Measurements from ENCODE around the gene MAPKAP1.
A peak's percentile ranks its signal among the peaks of the same experiment; 100 is the strongest.

MAPKAP1 gene

GRCh38 chr9:125706651-125707471, at the start of gene MAPKAP1:
MAPKAP1 (minus strand) TSS chr9:125707208; CDS start chr9:125672574, 34,634 bp downstream.
- peak; percentile 92 to 95 for DNase-seq

- DNase-seq: no peak
These were observed 49.5 kb upstream of the MAPKAP1 start for GRCh38 chr9:125756518-125756917.

- no peak for DNase-seq
These were observed 48.3 kb upstream of the MAPKAP1 start for GRCh38 chr9:125755340-125755739.

- no peak for DNase-seq
These were observed 47.1 kb upstream of the MAPKAP1 start for GRCh38 chr9:125754096-125754495.

GRCh38 chr9:125752070-125752628, 45.1 kb upstream of the MAPKAP1 start:
- DNase-seq: no peak

- DNase-seq: no peak
These were observed 43.6 kb upstream of the MAPKAP1 start for GRCh38 chr9:125750627-125751011.

GRCh38 chr9:125749951-125750626, 43.1 kb upstream of the MAPKAP1 start:
- no peak for DNase-seq

- DNase-seq: no peak
These were observed 42.4 kb upstream of the MAPKAP1 start for GRCh38 chr9:125749287-125749935.

- DNase-seq: peak in 1 of 2 donors; percentile 20
These were observed 41.6 kb upstream of the MAPKAP1 start for GRCh38 chr9:125748446-125749099.

- DNase-seq: peak in 1 of 2 donors; percentile 31
These were observed 40.9 kb upstream of the MAPKAP1 start for GRCh38 chr9:125747765-125748445.

- DNase-seq: peak; percentile 54 to 59
These were observed 40.2 kb upstream of the MAPKAP1 start, which contains the start of gene PBX3 for GRCh38 chr9:125747053-125747764. PBX3 (plus strand) TSS chr9:125747373.

- no peak for DNase-seq
These were observed 39.7 kb upstream of the MAPKAP1 start for GRCh38 chr9:125746774-125747052.

- DNase-seq: peak; percentile 96
These were observed 39.2 kb upstream of the MAPKAP1 start for GRCh38 chr9:125746017-125746773.

- DNase-seq: no peak
These were observed 38.6 kb upstream of the MAPKAP1 start for GRCh38 chr9:125745682-125746016.

GRCh38 chr9:125745018-125745417, 38.0 kb upstream of the MAPKAP1 start:
- no peak for DNase-seq

GRCh38 chr9:125744616-125745015, 37.6 kb upstream of the MAPKAP1 start:
- DNase-seq: no peak

- no peak for DNase-seq
These were observed 36.8 kb upstream of the MAPKAP1 start for GRCh38 chr9:125743682-125744428.

- no peak for DNase-seq
These were observed 35.6 kb upstream of the MAPKAP1 start for GRCh38 chr9:125742657-125743056.

- no peak for DNase-seq
These were observed 32.4 kb upstream of the MAPKAP1 start for GRCh38 chr9:125739436-125739835.

GRCh38 chr9:125732562-125732961, 25.6 kb upstream of the MAPKAP1 start:
- DNase-seq: no peak
